Activated T-cell treated with anti-CD3 and anti-CD28 coated beads, Interleukin-2, amount 50 U/mL, for 1 hour (primary cell): Measurements from ENCODE around the gene SPRED2.
"Not testable (repeated sequence)": the region's sequence is repeated elsewhere in the genome, so short reads cannot be mapped to it uniquely, and the experiment has no call there.

Experiments used
- DNase-seq: peaks from one replicate; pipeline ENCODE4 v3.0.0-alpha.2; 2020

SPRED2 gene

DNA sequence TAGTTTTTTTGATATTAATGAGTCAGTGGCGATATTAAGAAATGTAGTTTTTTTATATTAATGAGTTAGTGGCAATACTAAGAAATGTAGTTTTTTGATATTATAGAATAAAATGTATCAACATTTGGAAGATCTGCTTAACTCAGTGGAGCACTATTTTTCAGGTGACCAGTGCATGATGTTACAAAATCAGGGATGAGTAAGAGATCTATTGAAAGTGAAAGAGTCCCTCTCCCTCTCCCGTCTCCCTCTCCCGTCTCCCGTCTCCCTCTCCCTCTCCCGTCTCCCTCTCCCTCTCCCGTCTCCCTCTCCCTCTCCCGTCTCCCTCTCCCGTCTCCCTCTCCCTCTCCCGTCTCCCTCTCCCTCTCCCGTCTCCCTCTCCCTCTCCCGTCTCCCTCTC is 94.5 kb downstream of the SPRED2 start:
- not testable (repeated sequence) for DNase-seq

GRCh38 chr2:65334714-65335113 is 97.7 kb downstream of the SPRED2 start:
- no peak for DNase-seq

GRCh38 chr2:65331336-65332025 is 100.9 kb downstream of the SPRED2 start:
- DNase-seq, result no peak

DNA sequence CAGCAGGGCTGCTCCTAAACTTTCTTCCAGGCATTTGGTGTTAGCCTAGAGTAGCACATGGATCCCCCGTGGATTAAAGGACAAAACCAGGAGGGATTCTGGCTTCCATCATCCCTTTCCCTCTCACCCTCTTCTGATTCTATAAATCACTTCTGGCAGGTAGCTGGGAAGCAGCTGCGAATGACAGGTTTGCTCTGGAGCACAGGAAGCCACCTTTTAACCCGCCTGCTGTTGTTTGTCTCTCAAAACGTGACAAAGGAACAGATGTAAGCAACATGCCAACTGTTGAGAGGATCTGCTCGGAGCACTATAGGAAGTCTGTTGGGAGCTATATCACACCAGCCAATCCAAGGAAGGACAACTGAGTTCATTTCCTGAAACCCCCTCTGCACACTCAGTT is 102.9 kb downstream of the SPRED2 start:
- DNase-seq, result no peak

- DNase-seq, result no peak
Observed at GRCh38 chr2:65326276-65326675, 106.1 kb downstream of the SPRED2 start.

DNA sequence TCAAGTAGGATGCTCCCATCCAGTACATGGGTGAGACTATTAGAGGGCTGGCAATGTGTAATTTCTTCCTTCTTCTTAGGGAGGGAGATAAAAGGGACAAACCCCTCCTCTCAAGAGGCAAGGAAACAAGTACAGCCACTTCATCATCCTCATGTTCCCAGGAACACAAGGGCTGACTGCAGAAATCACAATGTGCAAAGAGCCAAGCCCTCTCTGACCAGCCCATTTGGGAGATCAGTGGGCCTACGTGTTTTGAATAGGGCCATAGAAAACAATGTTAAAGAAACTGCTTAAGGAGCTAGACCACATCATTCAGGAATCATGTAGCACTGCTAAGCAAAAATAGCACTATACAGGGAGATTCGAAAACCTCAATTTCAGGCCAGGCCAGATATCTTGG is 107.3 kb downstream of the SPRED2 start:
- no peak for DNase-seq

GRCh38 chr2:65320946-65321345 is 111.5 kb downstream of the SPRED2 start:
- DNase-seq, result no peak

- DNase-seq, result no peak
Observed at GRCh38 chr2:65320042-65320725, 112.2 kb downstream of the SPRED2 start.

DNA sequence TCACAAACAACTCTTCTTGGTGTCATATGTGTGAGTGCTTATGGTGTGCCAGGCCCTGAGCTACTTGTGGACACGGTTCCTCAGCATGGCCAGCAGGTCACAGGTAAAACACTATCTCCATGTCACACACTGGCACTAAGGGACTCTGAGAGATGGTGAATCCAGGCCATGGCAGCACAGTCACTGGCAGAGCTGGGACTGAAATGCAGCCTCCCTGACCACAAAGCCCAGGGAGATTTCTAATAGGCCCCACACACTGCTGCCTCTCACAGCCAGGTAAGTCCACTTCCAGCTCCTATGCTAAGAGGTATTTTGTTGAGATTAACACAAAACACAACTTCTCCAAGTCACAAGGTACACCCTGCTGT is 112.7 kb downstream of the SPRED2 start:
- DNase-seq, result no peak

DNA sequence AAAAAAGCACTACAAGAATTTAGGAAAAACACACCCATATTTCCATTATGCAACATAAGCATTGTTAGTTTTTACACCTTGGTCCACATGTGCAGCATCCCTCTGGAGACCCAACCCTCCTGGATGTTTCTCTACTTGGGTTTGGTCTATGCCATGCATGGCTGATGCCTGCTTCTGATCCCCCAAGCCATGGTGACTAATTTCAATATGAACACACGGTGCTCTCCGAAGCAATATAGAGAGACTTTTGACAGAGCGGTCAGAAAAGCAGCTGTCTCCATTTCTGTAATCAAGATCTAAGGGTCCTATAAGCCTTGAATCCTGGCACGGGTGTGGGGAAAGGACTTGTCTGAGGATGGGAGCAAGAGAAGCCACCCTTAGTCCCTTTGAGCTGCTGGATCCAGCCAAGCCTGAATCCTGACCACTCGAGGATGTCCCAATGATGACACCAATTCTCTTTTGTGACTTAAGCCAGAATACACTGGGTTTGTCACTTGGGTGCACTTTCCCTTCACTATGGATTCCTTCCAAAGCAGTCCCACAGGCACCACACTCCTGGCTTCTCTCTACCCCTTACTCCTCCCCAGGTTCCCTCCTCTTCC is 113.2 kb downstream of the SPRED2 start:
- no peak for DNase-seq

- DNase-seq, result no peak
Observed at GRCh38 chr2:65317841-65318240, 114.6 kb downstream of the SPRED2 start.

DNA sequence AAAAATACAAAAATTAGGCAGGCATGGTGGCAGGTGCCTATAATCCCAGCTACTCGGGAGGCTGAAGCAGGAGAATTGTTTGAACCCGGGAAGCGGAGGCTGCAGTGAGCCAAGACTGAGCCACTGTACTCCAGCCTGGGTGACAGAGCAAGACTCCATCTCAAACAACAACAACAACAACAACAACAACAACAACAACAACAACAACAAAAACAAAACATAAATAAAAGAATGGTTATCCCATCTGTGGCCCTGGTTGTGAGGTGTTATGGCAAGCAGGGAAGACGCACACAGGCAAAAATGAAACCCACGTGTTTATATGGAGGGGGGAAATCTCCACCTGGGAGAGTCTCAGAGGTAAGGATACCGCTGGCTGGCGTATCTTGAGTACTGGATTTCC is 115.0 kb downstream of the SPRED2 start:
- DNase-seq, result not testable (repeated sequence)

DNA sequence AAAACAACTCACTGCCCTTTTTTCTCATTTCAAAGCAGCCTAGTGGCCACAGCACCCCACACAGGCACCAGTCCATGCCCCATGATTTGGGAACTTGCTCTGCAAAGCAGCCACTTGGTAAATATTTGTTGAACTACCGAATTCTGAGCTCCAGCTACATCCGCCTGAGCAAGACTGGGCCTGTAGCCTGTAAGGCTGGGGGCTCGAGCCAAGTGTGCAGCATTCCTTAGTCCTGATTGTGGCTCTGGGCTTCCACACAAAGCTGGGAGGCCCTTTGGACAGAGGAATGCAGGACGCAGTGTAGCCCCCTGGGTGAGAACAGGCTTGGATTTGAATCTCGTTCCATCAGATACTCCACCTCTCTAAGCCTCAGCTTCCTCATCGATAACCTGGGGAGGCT is 116.3 kb downstream of the SPRED2 start:
- no peak for DNase-seq

- no peak for DNase-seq
Observed at GRCh38 chr2:65314801-65315441, 117.5 kb downstream of the SPRED2 start.

GRCh38 chr2:65313954-65314256 is 118.5 kb downstream of the SPRED2 start:
- no peak for DNase-seq

- DNase-seq, result no peak
Observed at GRCh38 chr2:65313126-65313953, 119.1 kb downstream of the SPRED2 start.

- no peak for DNase-seq
Observed at GRCh38 chr2:65311596-65311995, 120.8 kb downstream of the SPRED2 start.

DNA sequence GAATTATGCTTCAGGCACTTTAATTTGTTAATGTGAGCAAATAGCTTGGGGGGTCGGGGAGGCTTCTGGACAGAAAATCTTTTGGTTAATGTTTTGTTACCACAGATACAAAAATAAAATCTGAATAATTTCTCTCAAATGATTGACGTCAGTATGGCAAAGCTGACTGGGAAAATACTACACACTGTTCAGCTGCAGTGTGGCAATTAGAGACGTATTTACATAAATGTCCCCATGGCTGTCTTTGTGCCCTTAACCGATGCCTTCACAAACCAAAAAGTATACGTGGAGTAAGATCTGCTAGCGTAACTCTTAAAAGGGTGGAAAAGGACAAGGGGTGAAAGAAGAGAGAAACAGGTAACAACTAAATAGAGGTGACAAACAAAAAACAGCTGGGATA is 121.3 kb downstream of the SPRED2 start:
- no peak for DNase-seq

DNA sequence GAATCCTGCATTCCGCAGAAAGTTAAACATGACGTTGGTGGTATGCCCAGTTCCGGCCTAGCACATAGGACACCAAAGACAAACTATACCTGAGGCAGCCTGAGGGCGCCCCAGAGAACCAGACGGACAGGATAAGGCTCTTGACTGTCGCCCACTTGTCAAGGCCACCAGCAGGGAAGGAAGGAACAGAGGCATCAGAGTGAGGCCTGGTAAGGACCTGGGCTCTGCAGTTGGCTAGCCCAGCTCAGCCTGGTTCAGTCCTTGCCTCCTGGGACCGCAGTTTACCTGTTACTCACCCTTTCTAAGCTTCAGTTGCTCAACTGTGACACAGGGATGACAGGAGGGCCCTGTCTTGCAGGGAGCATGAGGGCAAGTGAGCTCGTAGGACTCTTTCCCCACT is 122.7 kb downstream of the SPRED2 start:
- no peak for DNase-seq

GRCh38 chr2:65305934-65306333 is 126.5 kb downstream of the SPRED2 start:
- DNase-seq, result no peak

DNA sequence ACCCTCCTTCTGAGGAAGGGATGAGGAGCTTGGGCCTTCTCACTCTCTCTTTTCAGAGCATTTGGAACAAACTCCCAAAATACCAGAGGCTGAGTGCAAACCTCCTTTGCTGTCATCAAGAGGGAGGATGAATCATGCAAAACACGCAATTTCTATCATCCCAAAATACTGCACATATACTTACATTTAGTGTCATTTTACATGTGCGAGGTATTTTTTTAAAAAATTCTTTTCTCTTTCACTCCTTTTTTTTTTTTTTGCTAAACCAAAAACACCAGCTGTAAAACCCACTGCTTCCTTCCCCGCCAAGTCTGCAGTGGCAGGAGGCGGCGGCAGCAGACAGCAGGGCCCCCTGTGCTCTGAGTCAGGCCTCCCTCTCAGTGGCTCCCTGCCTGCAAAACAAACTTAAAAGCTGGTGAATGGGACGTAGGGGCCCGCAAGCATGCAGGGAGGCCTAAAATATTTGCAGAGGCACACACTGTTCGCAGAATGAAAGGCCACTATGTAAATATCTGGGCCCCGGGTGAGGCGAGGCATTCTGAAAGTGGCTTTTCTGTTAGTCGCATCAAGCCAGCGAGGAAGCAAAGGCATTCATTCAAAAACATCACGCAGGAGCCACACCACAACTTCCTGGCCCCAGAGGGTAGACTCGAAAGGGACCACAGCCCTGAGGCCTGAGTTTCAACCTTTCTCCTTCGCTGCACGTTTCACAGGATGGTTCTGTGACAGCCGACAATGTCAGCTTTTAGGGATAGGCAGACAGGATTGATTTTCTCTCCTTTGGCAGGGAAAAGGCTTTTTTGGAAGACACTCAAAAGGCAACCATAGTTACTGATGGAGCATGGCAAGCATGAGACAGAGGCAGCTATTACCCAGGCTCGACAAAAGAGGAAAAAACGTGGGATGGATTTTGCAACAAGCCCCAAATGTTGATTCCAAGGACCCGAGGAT is 131.4 kb downstream of the SPRED2 start:
- peak; percentile 71 for DNase-seq
